ENCODE results near the gene NAIF1. TPM values are rescaled to one million over a fixed set of nuclear protein-coding genes. Genes with fewer than 3 reads are reported as not detected.
"Not testable (repeated sequence)": the region's sequence is repeated elsewhere in the genome, so short reads cannot be mapped to it uniquely, and the experiment has no call there.

Gene NAIF1
- total RNA-seq, 1 experiment from 2014 or later, result 12.3 TPM

DNA sequence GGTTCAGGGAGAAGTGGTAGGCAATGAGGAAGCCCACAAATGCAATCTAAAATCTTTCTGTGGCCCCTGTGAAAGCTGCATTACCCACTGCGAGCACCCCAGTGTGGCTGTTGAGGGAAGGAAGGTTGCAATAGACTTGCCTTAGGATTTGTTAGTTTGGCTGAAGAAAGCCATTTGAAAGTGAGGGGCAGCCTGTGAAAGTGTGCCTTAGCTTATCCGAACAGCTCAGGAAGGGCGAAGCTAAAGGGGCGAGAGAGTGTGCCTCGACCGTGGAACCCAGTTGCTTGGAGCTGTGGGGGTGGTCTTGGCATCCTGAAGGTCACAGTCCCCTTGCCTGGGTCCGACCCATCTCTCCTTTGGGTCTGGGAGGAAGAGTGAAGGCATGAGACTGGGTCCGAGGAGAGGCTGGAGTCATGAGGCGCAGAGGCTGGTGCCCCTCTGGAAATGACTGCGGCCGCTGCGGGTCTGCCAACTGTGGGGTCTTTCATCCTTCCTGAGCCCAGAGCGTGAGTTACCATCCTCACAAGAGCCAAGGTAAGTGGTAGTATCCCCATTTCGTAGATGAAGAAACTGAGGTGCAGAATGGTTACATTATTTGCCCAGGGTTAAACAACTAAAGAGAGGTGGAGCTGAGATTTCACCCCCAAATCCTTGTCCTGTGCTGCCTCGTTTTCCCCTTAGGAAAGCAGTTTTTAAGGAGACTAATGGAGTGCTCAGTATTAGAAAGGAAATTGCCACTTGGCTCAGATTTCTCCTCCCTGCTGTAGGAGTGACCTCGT is 25.3 kb upstream of the NAIF1 start:
- no peak for DNase-seq (ENCODE audit: low read depth)
- in situ Hi-C loops (cut with HindIII; ENCODE audit: low pct_unique_long_range_greater_than_20kb, low sequenced_read_pairs), result no loop called here

DNA sequence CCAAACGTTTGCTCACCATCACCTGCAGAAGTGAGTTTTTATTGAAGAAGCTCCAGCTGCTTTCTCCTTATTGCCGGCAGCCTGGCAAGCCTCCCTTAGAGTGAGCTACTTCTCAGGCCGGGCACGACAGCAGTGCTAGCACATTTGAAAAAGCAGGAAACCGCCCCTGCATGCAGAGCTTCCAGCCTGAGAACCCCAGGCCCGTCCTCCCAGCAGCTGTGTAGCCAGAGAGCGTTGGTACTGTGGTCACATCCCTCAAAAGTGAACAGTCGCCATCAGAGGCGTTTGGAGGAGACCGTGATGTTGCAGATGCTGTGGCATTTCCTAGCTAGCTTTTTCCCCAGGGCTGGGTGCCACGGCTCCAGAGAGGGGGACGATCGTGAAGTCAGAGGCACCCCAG is 24.5 kb upstream of the NAIF1 start:
- in situ Hi-C loops (cut with HindIII; ENCODE audit: low pct_unique_long_range_greater_than_20kb, low sequenced_read_pairs), result no loop called here
- DNase-seq (ENCODE audit: low read depth), result no peak

DNA sequence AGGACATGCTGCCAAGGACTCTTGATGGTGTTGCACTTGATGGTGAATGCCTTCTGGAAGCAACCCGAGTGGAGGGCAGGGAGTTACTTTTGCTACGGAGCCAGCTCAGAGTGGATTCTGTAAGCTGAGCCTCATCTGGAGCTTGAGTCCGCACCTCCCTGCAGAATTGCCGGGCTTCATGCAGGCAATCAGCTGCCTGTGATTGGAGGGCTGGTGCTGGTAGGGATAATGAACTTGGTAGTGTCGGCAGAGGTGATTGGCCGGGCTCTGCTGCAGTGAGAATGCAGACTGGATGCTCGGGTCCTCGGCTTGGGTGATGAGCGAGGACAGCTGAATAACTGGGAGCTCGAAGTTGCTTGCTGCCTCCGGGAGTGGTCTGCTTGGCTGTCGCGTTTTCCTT is 24.0 kb upstream of the NAIF1 start:
- in situ Hi-C loops (cut with HindIII; ENCODE audit: low pct_unique_long_range_greater_than_20kb, low sequenced_read_pairs), result no loop called here

DNA sequence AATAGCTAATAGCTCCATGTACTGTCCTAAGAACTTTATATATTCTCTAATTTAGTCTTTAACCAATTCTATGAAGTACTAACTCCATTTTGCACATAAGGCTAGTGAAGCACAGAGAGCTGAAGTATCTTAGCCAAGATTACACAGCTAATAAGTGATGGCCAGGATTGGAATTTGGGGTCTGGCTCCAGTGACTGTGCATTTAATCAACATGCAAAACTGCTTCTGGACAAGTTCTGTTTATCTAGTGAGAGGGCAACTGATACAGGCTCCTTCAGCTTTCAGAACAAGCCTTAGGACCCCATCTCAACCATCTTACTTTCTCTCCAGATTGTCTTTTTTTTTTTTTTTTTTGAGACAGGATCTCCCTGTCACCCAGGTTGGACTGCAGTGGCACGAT is 22.2 kb upstream of the NAIF1 start:
- no peak for DNase-seq (ENCODE audit: low read depth)
- in situ Hi-C loops (cut with HindIII; ENCODE audit: low pct_unique_long_range_greater_than_20kb, low sequenced_read_pairs), result no loop called here

More for the DNA sequence above, 24.0 kb upstream of the NAIF1 start:
- DNase-seq (ENCODE audit: low read depth), result no peak

DNA sequence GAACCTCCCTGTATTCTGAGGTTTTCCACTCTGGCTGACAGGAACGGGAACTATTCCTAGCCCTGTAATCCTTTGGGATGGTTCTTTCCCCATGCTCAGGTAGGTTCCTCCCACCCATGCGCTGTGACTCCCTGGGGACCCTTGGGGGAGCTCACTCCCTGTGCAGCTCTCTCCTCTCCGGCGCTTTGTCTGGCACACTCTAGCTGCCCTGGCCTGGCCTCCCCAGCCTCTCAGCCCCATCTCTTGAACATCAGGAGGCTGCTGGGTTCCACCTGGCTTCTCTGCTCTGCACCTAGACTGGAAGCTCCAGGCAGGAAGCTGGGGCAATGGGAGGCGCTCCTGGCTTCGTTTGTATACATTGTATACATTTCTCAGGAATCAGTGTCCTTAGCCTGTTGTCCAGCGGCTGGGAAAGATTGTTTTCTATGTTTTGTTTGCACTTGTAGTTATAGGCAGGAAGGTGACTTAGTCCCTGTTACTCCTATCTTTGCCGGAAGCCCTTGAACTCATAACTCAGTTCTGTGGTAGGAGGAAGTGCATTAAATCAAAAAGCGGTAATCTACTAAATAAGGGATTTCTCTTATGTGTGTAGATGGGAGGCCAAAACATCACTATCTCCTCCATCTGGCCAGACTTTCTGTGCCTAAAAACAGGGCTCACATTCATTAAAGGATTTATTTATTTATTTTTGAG is 21.3 kb upstream of the NAIF1 start:
- no peak for DNase-seq (ENCODE audit: low read depth)
- in situ Hi-C loops (cut with HindIII; ENCODE audit: low pct_unique_long_range_greater_than_20kb, low sequenced_read_pairs), result no loop called here

DNA sequence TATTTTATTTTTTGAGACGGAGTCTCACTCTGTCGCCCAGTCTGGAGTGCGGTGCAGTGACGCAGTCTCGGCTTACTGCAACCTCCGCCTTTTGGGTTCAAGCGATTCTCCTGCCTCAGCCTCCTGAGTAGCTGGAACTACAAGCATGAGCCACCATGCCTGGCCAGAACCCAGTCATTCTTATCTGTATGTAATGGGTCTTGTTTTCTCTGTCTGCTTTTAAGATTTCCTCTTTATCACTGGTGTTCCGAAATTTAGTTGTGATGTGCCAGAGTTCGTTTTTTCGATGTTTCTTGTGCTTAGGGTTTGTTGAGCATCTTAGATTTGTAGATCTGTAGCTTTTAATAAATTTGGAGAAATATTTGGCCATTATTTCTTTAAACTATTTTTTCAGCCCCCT is 20.1 kb upstream of the NAIF1 start:
- in situ Hi-C loops (cut with HindIII; ENCODE audit: low pct_unique_long_range_greater_than_20kb, low sequenced_read_pairs), result no loop called here

DNA sequence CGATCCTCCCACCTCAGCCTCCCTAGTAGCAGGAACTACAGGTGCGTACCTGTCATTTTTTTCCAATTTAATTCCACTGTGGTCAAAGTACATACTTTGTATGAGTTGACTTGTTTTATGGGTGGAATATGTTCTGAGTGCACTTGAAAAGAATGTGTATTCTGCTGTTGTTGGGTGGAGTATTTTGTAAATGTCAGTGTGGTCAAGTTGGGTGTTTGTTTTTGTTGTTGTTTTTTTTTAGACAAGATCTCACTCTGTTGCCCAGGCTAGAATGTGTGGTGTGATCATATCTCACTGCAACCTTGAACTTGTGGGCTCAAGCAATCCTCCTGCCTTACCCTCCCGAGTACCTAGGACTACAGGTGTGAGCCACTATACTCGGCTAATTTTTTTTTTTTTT is 18.8 kb upstream of the NAIF1 start:
- in situ Hi-C loops (cut with HindIII; ENCODE audit: low pct_unique_long_range_greater_than_20kb, low sequenced_read_pairs), result no loop called here
- DNase-seq (ENCODE audit: low read depth), result no peak

More for the DNA sequence above, 20.1 kb upstream of the NAIF1 start:
- DNase-seq (ENCODE audit: low read depth), result no peak

DNA sequence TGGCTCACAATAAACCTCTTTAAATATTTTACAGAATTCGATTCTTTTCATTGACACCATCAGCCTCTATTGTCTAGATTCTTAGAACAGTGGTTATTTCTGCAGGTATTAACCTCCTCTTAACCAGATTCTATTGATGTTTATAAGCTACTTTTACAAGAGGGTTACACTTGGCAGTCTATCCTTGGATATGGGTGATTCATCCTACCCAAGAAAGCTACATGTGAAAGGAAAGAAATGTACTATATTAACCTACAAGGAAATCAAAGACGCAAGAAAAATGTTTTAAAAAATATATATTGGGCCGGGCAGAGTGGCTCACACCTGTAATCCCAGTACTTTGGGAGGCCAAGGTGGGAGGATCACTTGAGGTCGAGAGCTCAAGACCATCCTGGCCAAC is 17.6 kb upstream of the NAIF1 start:
- no peak for DNase-seq (ENCODE audit: low read depth)
- in situ Hi-C loops (cut with HindIII; ENCODE audit: low pct_unique_long_range_greater_than_20kb, low sequenced_read_pairs), result no loop called here

DNA sequence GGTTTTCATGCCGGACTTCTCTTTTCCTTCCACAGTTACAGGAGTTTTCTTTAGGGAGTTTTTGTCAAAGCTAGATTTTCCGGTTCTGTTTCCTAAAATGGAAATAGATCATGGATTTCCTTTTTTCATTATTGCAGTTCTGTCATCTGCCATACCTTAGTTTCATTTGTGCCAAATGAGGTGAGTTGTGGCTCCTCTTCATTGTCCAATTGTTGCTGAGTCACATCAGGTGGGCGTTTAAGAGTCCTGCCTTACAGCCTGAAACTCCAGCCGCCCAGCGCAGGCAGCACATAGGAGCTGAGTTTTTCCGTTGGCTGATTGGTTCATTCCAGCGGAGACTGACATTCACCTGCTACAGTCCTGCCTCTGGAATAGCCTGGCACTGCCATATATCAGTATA is 15.0 kb upstream of the NAIF1 start:
- in situ Hi-C loops (cut with HindIII; ENCODE audit: low pct_unique_long_range_greater_than_20kb, low sequenced_read_pairs), result no loop called here
- DNase-seq (ENCODE audit: low read depth), result no peak

DNA sequence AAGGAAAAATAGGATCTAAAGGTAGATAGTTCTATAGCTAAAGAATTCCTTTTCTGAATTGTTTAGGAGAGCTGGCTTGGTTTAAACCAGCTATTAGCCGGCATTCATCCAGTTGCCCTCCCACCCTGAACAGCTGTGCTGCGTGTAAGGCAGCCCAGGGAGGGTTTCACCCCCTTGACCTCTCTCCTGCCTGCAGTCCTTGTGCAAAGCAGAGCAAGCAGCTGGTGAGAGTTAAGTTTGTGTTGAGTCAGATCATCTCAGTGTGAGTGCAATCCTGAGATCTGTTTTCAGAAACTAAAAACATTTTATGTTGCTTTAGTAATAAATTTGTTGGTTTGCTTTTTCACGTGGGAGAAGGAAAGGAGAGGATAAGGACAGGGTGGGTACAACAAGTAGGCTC is 13.9 kb upstream of the NAIF1 start:
- in situ Hi-C loops (cut with HindIII; ENCODE audit: low pct_unique_long_range_greater_than_20kb, low sequenced_read_pairs), result no loop called here
- DNase-seq (ENCODE audit: low read depth), result no peak

DNA sequence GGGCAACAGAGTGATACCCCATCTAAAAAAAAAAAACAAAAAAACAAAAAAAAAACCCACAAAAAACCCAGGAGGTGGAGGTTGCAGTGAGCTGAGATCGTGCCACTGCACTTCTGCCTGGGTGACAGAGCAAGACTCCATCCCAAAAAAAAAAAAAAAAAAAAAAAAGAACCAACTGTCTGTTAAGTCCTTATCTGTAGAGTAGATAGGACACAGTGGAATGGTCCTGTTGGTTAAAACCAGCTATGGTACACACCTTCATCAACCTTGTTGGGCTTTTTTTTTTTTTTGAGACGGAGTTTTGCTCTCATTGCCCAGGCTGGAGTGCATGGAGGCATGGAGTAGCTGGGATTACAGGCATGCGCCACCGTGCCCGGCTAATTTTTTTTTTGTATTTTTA is 13.1 kb upstream of the NAIF1 start:
- in situ Hi-C loops (cut with HindIII; ENCODE audit: low pct_unique_long_range_greater_than_20kb, low sequenced_read_pairs), result no loop called here
- DNase-seq (ENCODE audit: low read depth), result no peak

DNA sequence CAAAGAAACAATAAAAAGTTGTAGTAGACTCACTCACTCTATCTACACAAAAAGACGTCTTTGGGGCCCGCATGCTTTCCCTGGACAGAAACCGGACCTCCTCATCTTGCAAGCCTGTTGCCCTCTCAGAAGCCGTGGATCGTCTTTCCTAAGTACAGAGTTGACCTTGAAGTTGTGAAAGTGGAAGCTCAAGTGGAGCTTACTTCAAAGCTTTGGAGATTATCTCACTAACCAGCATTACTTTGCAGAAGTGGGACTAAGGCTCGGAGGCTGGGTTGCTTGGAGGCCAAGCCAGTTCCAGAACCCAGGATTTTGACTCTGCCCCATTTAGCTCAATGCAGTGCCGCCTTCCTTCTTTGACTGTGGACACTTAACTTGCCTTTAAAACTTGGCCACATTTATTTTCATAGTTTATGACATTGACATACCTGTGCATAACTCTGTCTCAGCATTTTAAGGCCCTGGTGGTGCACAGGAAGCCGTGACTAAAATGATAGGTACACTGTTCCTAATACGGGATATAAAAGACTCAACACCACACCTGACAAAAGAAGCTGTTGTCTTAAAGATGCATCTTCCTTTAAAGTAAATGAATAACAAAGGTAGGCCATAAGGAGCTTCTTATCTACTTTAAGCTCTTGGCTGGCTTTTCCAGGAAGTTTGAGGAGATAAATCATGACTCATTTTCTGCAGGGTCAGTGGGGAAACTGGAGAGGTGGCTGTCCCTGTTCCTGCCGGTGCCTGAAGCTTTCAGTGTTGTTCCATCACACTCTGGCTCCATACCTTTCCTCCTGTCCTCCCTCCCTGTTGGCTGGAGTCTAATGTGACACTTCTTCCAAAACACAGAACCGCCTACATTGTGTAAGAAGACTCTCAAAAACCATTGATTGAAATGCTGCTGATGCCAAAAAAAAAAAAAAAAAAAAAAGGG is 11.6 kb upstream of the NAIF1 start:
- peak; percentile 80 for DNase-seq (ENCODE audit: low read depth)
- in situ Hi-C loops (cut with HindIII; ENCODE audit: low pct_unique_long_range_greater_than_20kb, low sequenced_read_pairs), result no loop called here

DNA sequence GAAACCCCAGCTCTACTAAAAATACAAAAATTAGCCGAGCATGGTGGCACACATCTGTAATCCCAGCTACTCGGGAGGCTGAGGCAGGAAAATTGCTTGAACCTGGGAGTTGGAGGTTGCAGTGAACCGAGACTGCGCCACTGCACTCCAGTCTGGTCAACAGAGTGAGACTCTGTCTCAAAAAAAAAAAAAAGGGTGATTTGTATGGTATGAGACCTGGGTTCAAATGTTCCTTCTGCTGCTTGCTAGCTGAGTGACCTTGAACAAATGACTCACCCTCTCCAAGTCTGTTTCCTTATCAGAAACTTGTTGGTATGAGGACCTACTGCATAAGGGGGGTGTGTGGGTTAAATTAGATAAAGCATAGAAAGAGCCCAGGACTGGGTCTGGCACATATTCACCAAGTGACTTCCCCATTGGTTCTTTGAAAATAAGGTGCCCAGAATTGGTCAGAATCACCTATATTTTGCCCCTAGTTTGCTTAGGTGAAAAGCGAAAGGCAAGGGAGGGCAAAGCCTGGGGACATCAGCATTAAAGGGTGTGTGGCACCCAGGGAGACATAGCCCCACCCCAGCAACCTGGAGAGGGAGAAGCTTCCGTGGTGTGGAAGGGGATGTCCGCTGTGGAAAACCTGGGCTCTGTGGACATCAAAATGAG is 10.9 kb upstream of the NAIF1 start:
- in situ Hi-C loops (cut with HindIII; ENCODE audit: low pct_unique_long_range_greater_than_20kb, low sequenced_read_pairs), result no loop called here
- DNase-seq (ENCODE audit: low read depth), result no peak

DNA sequence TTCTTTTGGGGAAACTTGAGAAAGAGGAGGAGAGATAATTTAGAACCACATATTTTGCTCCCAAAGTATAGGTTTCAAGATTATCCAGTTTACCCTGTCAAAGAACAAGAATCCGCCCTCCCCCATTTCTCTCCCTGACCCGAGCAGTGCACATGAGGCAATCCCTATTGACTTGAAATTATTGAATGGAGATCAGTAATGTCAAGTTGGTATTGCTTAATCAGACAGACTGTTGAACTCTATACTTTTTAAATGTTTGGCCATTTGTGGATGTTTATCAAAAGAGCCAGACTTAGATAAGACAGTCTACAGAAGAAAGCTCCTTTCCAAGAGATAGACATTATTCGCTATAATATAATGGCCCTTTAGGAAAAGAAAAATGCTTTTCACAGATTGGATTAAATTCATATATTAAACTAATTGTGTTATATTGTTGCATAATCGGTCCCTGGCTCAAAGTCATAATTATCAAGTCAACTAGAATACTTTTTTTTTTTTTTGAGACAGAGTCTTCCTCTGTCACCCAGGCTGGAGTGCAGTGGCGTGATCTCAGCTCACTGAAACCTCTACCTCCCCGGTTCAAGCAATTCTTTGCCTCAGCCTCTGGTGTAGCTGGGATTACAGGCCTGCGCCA is 6.2 kb upstream of the NAIF1 start:
- in situ Hi-C loops (cut with HindIII; ENCODE audit: low pct_unique_long_range_greater_than_20kb, low sequenced_read_pairs), result no loop called here
- DNase-seq (ENCODE audit: low read depth), result no peak

DNA sequence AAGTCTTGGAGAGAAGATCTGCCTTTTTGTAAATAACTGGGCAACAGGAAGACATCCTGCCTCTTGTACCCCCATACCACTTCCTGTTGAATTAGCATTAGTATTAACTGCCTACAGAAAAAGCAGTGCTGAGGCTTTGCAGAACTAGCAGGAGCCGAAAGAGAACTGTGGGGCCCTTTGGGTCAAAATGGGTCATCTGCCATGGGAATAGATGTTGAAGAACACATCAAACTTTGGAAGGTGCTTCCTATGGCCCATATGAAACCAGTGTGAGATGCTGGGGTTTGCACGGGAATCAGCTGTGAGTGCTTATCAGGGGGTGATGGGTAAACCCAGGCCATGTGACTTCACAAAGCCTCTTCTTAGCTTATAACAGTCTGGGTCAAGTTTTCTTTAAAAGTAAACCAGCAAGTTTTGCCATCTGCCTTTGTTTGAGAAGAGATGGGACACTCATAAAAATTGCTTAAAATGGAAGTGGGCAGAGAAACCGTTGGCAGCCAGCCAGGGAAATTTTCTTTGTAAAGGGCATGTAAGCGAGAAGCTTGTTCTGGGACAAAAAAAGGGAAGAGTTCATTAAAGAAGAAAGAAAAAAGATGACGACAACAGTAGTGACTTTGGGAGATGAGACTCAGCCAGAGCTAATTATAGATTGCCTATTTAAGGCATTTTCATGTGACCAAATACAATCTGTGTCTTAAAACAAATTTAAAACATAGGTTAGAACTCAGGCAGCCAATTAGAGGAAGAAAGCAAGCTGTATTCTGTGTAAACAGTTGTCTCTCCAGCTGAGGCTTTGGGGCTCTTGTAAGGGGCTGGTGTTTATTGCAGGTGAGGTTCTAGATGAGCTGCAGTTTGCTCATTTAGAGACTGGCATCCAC is 5.3 kb upstream of the NAIF1 start:
- peak; percentile 46 for DNase-seq (ENCODE audit: low read depth)
- in situ Hi-C loops (cut with HindIII; ENCODE audit: low pct_unique_long_range_greater_than_20kb, low sequenced_read_pairs), result no loop called here

DNA sequence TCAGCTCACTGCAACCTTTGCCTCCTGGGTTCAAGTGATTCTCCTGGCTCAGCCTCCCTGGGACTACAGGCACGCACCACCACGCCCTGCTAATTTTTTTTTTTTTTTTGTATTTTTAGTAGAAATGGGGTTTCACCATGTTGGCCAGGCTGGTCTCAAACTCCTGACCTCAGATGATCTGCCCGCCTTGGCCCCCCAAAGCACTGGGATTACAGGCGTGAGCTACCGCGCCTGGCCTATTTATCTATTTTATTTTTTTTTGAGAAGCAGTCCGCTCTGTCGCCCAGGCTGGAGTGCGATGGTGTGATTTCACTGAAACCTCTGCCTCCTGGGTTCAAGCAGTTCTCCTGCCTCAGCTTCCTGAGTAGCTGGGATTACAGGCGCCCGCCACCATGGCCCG is 4.4 kb upstream of the NAIF1 start:
- DNase-seq (ENCODE audit: low read depth); in situ Hi-C loops (cut with HindIII; ENCODE audit: low pct_unique_long_range_greater_than_20kb, low sequenced_read_pairs): not testable (repeated sequence)

DNA sequence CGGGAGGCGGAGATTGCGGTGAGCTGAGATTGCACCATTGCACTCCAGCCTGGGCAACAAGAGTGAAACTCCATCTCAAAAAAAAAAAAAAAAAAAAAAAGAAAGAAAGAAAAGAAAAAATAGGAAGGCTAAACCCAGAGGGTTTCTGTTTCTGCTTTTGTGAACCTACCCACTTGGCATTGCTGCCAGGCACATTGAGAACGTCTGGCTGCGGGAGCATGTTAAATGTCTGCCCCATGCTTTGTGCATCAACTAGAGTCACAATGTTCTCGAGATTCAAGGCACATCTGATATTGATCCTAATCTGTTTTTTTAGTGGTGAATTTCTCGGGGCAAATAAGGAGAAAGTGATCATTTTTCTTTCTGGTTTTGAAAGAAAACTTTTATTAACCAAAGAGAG is 3.8 kb upstream of the NAIF1 start:
- in situ Hi-C loops (cut with HindIII; ENCODE audit: low pct_unique_long_range_greater_than_20kb, low sequenced_read_pairs), result no loop called here
- no peak for DNase-seq (ENCODE audit: low read depth)
